T47D (cell line): ENCODE measurements around the gene KRTAP10-7.
"Not testable (repeated sequence)": the region's sequence is repeated elsewhere in the genome, so short reads cannot be mapped to it uniquely, and the experiment has no call there.

Experiments used
- DNase-seq, 2 experiments: peaks; one replicate each; pipeline versions ENCODE4 v3.0.0 to v3.0.0-alpha.2; 2011 to 2012; ENCODE audit warnings: low read depth in 1 of 2, low spot score in 1 of 2
- JUND ChIP-seq: IDR thresholded peaks from 2 replicates; pipeline ENCODE4 v1.6.1; 2012; ENCODE audit warnings: low read depth
- in situ Hi-C: cut with HindIII; loops from 2 replicates; pipeline ENCODE4 v1.10.0; 2016; ENCODE audit warnings: low sequenced_read_pairs, low pct_unique_long_range_greater_than_20kb

The KRTAP10-7 gene

DNA sequence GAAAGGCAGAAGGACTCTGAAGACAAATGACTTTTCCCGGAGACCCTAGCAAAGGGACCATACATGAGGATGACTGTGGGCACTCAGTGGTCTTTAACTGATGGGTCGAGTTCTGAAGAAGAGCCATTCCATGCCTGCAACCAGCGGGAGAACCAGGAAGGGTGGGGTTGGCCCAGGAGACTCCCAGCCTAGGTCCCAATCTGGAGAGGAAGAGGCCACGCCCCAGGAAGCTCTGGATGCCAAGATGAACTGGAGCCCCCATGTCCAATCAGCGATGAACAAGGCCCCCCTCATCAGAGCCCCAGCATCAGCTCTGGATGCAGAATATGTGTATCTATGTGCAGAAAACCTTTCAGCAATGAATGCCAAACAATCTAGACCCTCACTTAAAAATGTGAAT is 40.4 kb downstream of the KRTAP10-7 start:
- no peak for DNase-seq
- no peak for TF ChIP-seq JUND
- in situ Hi-C loops: no loop called here

DNA sequence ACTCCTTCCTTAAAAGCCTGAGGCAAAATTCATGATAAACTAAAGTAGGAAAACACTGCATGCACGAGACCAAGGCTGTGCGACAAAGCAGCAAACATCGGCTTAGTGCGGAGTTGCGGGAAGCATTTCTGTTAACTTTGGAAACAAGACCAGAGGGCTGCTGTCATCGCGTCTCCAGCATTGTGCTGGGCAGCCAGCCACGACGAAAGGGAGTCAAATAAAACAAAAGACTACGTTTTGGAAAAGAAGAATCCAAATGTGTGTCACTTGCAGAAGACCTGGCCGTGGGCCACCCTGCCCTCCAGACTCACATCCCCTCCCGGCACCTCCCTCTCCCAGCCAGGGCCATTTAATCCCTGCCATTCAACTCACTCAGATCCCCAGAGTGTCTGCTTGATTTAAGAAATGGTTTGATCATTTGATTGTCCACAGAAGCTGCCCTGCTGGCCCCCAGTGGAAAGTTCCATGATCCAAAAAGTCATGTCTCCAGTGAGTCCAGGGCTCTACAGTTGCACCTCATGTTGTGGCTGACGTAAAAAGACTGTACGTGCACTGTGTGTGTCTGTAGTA is 43.4 kb downstream of the KRTAP10-7 start:
- in situ Hi-C loops: no loop called here

DNA sequence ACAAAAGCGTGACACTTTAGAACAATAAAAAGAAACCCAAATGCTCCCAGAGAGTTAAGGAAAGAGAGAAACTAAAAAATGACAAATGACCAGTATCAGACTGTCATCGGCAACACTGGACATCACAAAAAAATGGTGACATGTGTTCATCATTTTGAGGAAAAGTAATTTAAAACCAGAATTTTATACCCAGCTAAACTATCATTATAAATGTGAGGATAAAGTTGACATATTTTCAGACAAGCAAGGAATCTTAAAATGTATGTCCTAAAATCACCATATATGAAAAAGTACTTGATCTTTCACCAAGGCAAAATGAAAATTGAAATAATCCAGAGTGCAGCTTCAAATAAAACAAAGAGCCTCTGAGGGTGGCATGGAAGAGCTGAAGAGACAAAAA is 44.5 kb downstream of the KRTAP10-7 start:
- no peak for DNase-seq
- no peak for TF ChIP-seq JUND
- in situ Hi-C loops: no loop called here

More for the DNA sequence above, 43.4 kb downstream of the KRTAP10-7 start:
- TF ChIP-seq JUND: no peak
- no peak for DNase-seq

DNA sequence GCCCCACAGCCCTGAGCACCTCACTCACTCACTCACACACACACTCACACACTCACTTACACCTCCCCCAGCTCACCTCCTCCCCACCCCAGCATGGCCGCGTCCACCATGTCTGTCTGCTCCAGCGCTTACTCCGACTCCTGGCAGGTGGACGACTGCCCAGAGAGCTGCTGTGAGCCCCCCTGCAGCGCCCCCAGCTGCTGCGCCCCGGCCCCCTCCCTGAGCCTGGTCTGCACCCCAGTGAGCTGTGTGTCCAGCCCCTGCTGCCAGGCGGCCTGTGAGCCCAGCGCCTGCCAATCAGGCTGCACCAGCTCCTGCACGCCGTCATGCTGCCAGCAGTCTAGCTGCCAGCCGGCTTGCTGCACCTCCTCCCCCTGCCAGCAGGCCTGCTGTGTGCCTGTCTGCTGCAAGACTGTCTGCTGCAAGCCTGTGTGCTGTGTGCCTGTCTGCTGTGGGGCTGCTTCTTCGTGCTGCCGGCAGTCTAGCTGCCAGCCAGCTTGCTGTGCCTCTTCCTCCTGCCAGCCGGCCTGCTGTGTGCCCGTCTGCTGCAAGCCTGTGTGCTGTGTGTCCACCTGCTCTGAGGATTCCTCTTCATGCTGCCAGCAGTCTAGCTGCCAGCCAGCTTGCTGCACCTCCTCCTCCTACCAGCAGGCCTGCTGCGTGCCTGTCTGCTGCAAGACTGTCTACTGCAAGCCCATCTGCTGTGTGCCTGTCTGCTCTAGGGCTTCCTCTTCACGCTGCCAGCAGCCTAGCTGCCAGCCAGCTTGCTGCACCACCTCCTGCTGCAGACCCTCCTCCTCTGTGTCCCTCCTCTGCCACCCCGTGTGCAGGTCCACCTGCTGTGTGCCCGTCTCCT is 46.2 kb downstream of the KRTAP10-7 start, which contains the start of gene KRTAP10-11:
TSS of gene KRTAP10-11 (plus strand) at position 49 of the 856 bp plus-strand sequence. CDS start at position 94, 45 bp downstream.
- in situ Hi-C loops, DNase-seq: not testable (repeated sequence)

DNA sequence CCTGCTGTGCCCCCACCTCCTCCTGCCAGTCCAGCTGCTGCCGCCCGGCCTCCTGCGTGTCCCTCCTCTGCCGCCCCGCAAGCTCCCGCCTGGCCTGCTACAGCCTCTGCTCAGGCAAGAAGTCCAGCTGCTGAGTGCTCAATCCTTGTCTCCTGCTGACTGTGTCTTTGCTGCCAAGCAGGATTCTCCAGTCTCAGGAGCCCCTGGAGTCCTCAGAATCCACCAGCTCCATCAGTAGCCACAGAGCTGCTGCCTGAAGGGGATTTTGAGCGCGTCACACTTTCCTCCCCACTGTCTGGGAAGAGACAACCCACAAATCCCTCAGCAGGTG is 46.8 kb downstream of the KRTAP10-7 start:
- in situ Hi-C loops: no loop called here
- no peak for TF ChIP-seq JUND
- peak in 1 of 2 experiments; percentile 32 for DNase-seq

DNA sequence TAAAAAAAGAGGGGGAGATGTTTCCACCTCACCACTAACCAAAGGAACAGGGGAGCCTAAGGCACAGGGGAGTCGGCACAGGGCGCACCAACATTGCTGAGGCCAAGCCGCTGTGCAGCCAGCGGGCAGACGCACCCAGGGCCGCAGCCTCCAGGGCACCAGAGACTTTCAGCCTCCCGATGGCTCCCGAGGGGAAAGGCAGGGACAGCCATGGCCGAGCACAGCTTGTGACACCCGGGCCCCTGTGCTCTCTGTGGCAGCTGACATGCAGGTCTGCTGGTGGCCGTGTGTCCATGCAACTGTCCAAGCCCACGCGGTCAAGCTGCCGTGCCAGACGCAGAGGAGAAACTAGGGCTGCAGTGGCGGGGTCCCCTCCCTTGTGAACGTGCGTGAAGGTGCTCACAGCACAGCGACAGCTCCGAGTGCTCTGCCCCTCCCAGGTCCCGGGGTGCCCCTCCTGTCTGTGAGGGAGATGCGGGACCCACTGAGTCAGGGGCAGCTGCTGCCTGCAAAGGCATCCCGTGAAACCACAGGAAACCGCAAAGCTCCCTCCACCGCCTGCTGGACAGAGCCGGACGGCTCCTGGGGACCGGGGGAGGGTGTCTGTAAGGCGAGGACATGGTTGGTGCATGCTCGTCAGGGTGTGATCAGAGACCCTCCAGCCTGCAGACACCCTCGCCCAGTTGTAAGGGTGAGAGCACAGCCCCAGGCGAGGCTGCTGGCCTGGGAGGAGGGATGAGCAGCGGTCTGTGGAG is 48.3 kb downstream of the KRTAP10-7 start:
- no peak for DNase-seq
- in situ Hi-C loops: no loop called here
- TF ChIP-seq JUND: no peak

DNA sequence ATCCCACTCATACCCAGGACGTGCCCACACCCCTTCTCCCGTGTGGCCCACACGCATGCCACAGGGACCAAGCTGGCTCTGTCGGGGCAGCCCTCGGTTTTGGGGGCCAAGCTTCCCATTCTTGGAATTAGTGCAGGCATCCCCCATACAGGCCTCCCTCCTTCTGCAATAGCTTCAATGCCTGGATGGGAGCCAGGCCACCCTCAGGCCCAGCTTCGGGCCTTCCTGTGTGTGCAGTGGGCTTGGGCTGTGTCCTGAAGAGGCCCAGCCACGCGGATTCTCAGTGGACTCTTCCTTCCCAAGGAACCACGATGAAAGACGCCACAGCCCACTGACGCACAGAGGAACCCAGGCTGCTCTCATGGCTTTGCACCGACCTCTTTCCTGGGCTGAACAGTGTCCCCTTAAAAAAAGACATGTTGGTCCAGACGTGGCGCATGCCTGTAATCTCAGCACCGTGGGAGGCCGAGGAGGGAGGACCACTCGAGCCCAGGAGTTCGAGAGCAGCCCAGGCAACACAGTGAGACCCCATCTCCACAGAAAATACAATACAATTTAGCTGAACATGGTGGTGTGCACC is 49.2 kb downstream of the KRTAP10-7 start:
- no peak for DNase-seq
- TF ChIP-seq JUND: no peak
- in situ Hi-C loops: no loop called here

DNA sequence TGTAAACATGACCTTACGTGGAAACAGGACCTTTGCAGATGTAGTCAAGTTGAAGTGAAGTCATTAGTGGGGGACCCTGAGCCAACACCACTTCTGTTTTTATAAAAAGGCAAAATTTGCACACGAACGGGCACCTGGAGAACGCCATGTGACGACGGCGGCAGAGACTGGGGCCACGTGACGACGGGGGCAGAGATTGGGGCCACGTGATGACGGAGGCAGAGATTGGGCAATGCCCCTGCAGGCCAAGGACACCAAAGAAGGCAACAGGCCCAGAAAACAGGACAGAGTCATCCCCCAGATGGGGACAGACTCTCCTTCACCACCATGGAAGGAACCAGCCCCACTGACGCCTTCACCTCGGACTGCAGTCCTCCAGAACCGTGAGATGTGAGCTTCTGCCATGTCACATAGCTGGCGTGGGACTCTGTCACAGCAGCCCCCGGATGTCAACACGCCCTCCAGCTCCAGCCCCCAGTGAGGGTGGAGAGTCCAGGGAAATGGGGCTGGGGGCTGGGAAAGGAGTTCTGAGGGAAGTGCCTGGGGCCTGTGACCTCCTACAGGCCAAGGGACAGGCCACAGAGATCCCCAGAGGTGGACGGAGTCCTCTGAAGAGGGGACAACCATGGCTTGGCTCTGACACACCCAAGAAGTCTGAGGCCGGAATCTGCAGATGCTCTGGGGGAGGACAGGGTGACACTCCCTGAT is 50.0 kb downstream of the KRTAP10-7 start:
- DNase-seq: no peak
- in situ Hi-C loops: no loop called here
- no peak for TF ChIP-seq JUND

DNA sequence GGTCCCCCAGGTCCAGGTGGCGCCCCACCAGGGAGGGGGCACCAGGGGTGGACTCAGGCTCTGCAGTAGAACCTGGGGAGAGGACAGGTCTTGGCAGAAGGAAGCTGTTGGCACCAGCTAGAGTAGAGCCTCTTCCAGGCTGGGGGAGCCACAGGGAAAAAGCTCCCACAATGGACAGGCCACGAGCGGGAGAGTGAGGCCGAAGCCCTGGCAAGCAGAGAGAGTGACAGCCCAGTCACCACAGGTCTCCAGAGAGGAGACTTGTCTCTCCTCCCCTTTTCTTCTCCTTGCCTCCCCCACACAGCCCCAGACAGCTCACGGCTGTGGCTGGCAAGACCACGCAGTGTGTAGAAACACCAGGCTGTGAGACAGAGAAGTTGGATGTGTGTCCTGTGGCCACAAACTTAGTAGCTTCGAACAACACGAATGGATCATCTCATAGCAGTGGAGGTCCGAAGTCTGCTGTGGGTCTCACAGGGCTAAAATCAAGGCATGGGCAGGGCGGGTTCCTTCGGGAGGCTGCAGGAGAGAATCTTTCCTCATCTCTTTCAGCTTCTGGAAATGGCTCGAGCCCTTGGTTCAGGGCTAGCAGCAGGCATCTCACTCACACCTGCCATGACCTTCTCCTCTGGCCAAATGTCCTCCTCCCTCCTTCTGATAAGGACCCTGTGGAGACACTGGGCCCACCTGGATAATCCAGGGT is 50.7 kb downstream of the KRTAP10-7 start:
- in situ Hi-C loops: no loop called here
- DNase-seq: no peak
- no peak for TF ChIP-seq JUND
